Activated CD8-positive, alpha-beta T cell treated with anti-CD3 and anti-CD28 coated beads for 36 hours (primary cell): ENCODE data around the gene TSGA10IP. TPM values are rescaled to one million over a fixed set of nuclear protein-coding genes. Genes with fewer than 3 reads are reported as not detected.

Source experiments
- ATAC-seq: fragments of 200-7000 bp; cut with Tn5 transposase; one replicate; pipeline ENCODE4 v1.10.0; 2021; ENCODE audit warnings: mild to moderate bottlenecking, moderate library complexity
- CTCF ChIA-PET: fragments of 350-600 bp; sonication (Branson Sonifier 250); formaldehyde crosslinking; loops from one replicate; lab custom pipeline; 2021; ENCODE audit warnings: antibody characterized with exemption; lab: Charles Lee
- POLR2A ChIA-PET: fragments of 350-600 bp; sonication (Branson Sonifier 250); formaldehyde crosslinking; loops from one replicate; lab custom pipeline; 2021; ENCODE audit warnings: antibody characterized with exemption; lab: Charles Lee
- DNase-seq: peaks from one replicate; pipeline ENCODE4 v3.0.0-alpha.2; 2020
- H3K27ac Mint-ChIP-seq: one replicate; pipeline ENCODE4 v1.8.0; 2021; ENCODE audit warnings: mild to moderate bottlenecking, mixed read lengths
- H3K27me3 Mint-ChIP-seq: one replicate; pipeline ENCODE4 v1.8.0; 2021; ENCODE audit warnings: mixed read lengths
- H3K36me3 Mint-ChIP-seq: one replicate; pipeline ENCODE4 v1.8.0; 2021; ENCODE audit warnings: low read depth, mixed read lengths
- H3K4me1 Mint-ChIP-seq: one replicate; pipeline ENCODE4 v1.8.0; 2021; ENCODE audit warnings: low read depth, mixed read lengths
- H3K4me3 Mint-ChIP-seq: one replicate; pipeline ENCODE4 v1.8.0; 2021; ENCODE audit warnings: mild to moderate bottlenecking, moderate library complexity, mixed read lengths
- H3K9me3 Mint-ChIP-seq: one replicate; pipeline ENCODE4 v1.8.0; 2021; ENCODE audit warnings: mixed read lengths
- CTCF ChIP-seq: fragments of 200-600 bp; IDR thresholded peaks from one replicate; pipeline ENCODE4 v1.8.0; 2022; ENCODE audit warnings: antibody characterized with exemption, mild to moderate bottlenecking
- intact Hi-C: fragments of 100-400 bp; cut with micrococcal nuclease; formaldehyde crosslinking; loops from one replicate; pipeline ENCODE4 v1.10.0; 2022
- total RNA-seq, 2 experiments: library from RNA; stranded (reverse); gene quantifications; one replicate each; pipeline ENCODE4 v1.2.3, GENCODE V29; 2021

Gene TSGA10IP
- total RNA-seq, 2 experiments from 2014 or later = not detected

GRCh38 chr11:65973439-65974110 is 28.3 kb downstream of the TSGA10IP start:
- no peak for TF ChIP-seq CTCF
- ATAC-seq (no peak), DNase-seq (no peak)
- peaks cover 37% of the 10 kb centered on the region for H3K36me3 Mint-ChIP-seq
- H3K9me3 Mint-ChIP-seq = no peaks in the 10 kb centered on the region
- no peaks in the 10 kb centered on the region for H3K27me3 Mint-ChIP-seq
- H3K4me1 Mint-ChIP-seq = no peaks in the 10 kb centered on the region
- no peak overlapping the region for H3K4me3 Mint-ChIP-seq
- POLR2A ChIA-PET = no interaction called here
- H3K27ac Mint-ChIP-seq = no peak overlapping the region
- CTCF ChIA-PET = interaction anchor here (1.4 kb wide), 1 partner anchor 15 kb away, joined by 3 read pairs; no protein-coding TSS in a partner anchor
- intact Hi-C loops = no loop called here

DNA sequence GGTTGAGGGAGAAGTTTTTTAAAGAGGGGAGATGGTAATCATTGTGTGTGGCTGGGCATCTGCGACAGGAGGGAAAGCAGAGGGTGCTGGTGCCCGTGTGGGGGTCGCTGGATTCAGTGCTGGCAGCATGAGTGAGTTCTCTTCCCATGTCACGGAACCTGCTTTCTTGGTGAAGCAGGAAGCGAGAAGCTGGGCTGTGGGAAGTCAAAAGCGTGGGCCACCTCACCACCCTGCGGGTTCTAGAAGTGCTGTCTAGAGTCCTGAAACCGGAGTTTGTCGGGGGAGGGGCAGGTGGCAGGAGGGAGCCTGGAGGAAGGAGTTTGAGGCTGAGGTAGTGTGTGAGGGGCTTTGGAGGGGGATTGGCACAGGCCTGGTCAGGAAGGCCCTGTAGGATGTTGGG is 30.5 kb downstream of the TSGA10IP start:
- CTCF ChIA-PET = interaction anchor here (1.4 kb wide), 1 partner anchor 91 kb away, joined by 5 read pairs; no protein-coding TSS in a partner anchor
- ATAC-seq (no peak), DNase-seq (no peak)
- H3K9me3 Mint-ChIP-seq = no peaks in the 10 kb centered on the region
- H3K4me3 Mint-ChIP-seq = no peak overlapping the region
- no peak for TF ChIP-seq CTCF
- peaks cover 33% of the 10 kb centered on the region for H3K36me3 Mint-ChIP-seq
- POLR2A ChIA-PET = interaction anchor here (0.6 to 1.2 kb wide), 4 partner anchors 11 to 264 kb away, joined by 3 to 4 read pairs (median 3); partner anchors contain the start of gene CCDC85B
- intact Hi-C loops = no loop called here
- peak overlapping the region; percentile 54 for H3K27ac Mint-ChIP-seq
- no peaks in the 10 kb centered on the region for H3K4me1 Mint-ChIP-seq
- H3K27me3 Mint-ChIP-seq = no peaks in the 10 kb centered on the region

DNA sequence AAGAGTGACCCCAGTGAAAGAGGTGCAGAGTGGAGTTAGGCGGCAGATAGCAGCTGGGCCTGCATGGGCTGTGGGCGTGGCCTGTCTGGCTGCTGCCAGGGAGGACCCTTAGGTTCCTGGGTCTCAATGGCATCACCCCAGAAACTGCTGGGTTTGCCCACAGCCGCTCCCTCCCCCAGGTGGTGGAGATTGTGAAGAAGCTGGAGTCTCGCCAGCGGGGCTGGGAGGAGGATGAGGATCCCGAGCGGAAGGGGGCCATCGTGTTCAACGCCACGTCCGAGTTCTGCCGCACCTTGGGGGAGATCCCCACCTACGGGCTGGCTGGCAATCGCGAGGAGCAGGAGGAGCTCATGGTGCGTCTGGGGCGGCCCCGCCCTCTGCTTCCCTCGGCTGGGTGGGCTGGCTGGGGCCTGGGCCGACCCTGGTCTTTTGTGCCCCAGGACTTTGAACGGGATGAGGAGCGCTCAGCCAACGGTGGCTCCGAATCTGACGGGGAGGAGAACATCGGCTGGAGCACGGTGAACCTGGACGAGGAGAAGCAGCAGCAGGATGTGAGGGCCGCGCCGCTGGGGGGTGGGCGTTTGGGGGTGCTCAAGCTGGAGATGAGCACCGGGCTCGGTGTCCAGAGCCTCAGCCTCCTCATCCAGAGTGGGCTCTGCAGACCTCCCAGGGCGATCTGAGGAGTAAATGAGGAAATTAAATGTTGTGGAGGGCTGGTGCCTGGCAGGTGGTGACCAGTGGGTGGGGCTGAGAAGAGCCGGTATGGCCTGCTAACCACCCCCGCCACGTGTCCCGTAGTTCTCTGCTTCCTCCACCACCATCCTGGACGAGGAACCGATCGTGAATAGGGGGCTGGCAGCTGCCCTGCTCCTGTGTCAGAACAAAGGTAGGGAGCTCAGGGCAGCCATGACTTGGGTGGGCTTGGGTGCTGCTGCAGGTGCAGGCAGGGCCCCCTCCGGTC is 31.2 kb downstream of the TSGA10IP start:
- POLR2A ChIA-PET = interaction anchor here (1.0 to 1.5 kb wide), 3 partner anchors 14 to 117 kb away, joined by 3 read pairs; partner anchors contain the start of gene CCDC85B
- no peak for DNase-seq
- Mint-ChIP-seq H3K36me3 (peaks cover 33% of the 10 kb centered on the region), H3K9me3 (no peaks in the 10 kb centered on the region), H3K4me1 (no peaks in the 10 kb centered on the region), H3K27ac (no peak overlapping the region), H3K4me3 (no peak overlapping the region), H3K27me3 (no peaks in the 10 kb centered on the region)
- CTCF ChIA-PET = interaction anchor here (1.4 kb wide), 1 partner anchor 92 kb away, joined by 5 read pairs; no protein-coding TSS in a partner anchor
- ATAC-seq = no peak
- intact Hi-C loops = no loop called here
- no peak for TF ChIP-seq CTCF

GRCh38 chr11:65977621-65978390 is 32.5 kb downstream of the TSGA10IP start:
- ATAC-seq (no peak), DNase-seq (no peak)
- POLR2A ChIA-PET = interaction anchor here (0.6 to 1.9 kb wide), 3 partner anchors 8 to 118 kb away, joined by 3 to 5 read pairs (median 3); no protein-coding TSS in a partner anchor
- Mint-ChIP-seq H3K27ac (no peak overlapping the region), H3K4me3 (no peak overlapping the region), H3K4me1 (no peaks in the 10 kb centered on the region), H3K36me3 (peaks cover 29% of the 10 kb centered on the region), H3K27me3 (no peaks in the 10 kb centered on the region), H3K9me3 (no peaks in the 10 kb centered on the region)
- CTCF ChIA-PET = interaction anchor here (1.8 kb wide), 1 partner anchor 93 kb away, joined by 4 read pairs; no protein-coding TSS in a partner anchor
- TF ChIP-seq CTCF = no peak
- intact Hi-C loops = no loop called here
